Measurements from ENCODE around the gene IQSEC1.
A peak's percentile ranks its signal among the peaks of the same experiment; 100 is the strongest.

The IQSEC1 gene

DNA sequence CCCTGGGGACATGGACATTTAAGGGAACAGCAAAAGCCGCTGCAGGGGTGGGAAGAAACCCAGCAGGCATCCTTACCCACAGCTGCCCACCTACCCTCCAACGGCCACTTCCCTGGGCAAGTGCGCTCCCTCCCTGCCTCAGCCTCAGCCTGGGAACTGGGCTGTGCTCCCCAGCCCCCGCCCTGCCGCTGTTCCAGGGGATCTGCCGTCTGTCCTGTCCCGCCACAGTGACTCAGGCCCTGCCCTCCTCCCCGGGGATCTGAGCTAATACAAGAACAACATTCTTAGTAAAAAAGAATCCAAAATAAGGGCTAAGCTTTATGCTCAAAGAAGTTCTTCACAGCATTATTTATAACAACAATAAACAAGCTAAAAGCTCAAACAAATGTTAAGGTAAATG lies 7.4 kb upstream of the IQSEC1 start:
- no peak overlapping the region for H3K4me3 ChIP-seq (ENCODE audit: low read depth in 1 of 2, low read length in 2 of 2)
- H3K4me1 ChIP-seq (ENCODE audit: control insufficient read depth in 1 of 2, insufficient read depth in 2 of 2, low read length in 2 of 2), result peaks cover 0 to 5% of the 10 kb centered on the region in 2 donors
- peaks cover 3% of the 10 kb centered on the region for H3K27me3 ChIP-seq (ENCODE audit: low read depth, low read length)
- H3K27ac ChIP-seq (ENCODE audit: low read length), result no peak overlapping the region
- no peaks in the 10 kb centered on the region for H3K36me3 ChIP-seq (ENCODE audit: control insufficient read depth in 1 of 2, insufficient read depth in 2 of 2, low read length in 2 of 2)
- H3K9me3 ChIP-seq (ENCODE audit: control insufficient read depth in 1 of 2, low read length in 2 of 2), result no peaks in the 10 kb centered on the region

GRCh38 chr3:13080026-13080425 lies 6.8 kb upstream of the IQSEC1 start:
- no peak overlapping the region for H3K27ac ChIP-seq (ENCODE audit: low read length)
- peaks cover 0 to 5% of the 10 kb centered on the region in 2 donors for H3K4me1 ChIP-seq (ENCODE audit: control insufficient read depth in 1 of 2, insufficient read depth in 2 of 2, low read length in 2 of 2)
- H3K36me3 ChIP-seq (ENCODE audit: control insufficient read depth in 1 of 2, insufficient read depth in 2 of 2, low read length in 2 of 2), result no peaks in the 10 kb centered on the region
- no peak overlapping the region for H3K4me3 ChIP-seq (ENCODE audit: low read depth in 1 of 2, low read length in 2 of 2)
- no peaks in the 10 kb centered on the region for H3K9me3 ChIP-seq (ENCODE audit: control insufficient read depth in 1 of 2, low read length in 2 of 2)
- H3K27me3 ChIP-seq (ENCODE audit: low read depth, low read length), result peaks cover 6% of the 10 kb centered on the region

- Histone ChIP-seq H3K27ac (ENCODE audit: low read length) (no peak overlapping the region), H3K9me3 (ENCODE audit: control insufficient read depth in 1 of 2, low read length in 2 of 2) (no peaks in the 10 kb centered on the region), H3K4me3 (ENCODE audit: low read depth in 1 of 2, low read length in 2 of 2) (no peak overlapping the region), H3K36me3 (ENCODE audit: control insufficient read depth in 1 of 2, insufficient read depth in 2 of 2, low read length in 2 of 2) (no peaks in the 10 kb centered on the region), H3K27me3 (ENCODE audit: low read depth, low read length) (peaks cover 11% of the 10 kb centered on the region), H3K4me1 (ENCODE audit: control insufficient read depth in 1 of 2, insufficient read depth in 2 of 2, low read length in 2 of 2) (peaks cover 0 to 5% of the 10 kb centered on the region in 2 donors)
These were observed 6.3 kb upstream of the IQSEC1 start for GRCh38 chr3:13079510-13079909.

DNA sequence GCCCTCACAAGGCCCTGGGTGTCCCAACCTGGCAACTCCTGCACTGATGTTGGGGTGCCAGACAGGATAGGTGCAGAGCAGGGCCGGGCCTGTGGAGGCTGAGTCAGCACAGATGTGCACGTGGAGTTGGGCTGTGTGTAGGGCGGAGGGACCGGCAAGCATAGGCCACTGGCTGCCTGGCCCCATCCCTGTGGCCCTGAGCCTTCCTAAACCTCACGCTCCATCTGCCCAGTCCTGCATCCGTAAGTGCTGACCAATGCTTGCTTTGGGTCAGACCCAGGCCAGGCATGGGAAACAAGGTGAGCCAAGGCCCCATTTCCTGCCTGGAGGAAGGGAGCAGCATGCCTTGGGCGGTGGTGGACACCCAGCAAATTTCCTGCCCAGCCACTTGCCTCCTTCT lies 5.8 kb upstream of the IQSEC1 start:
- Histone ChIP-seq H3K36me3 (ENCODE audit: control insufficient read depth in 1 of 2, insufficient read depth in 2 of 2, low read length in 2 of 2) (no peaks in the 10 kb centered on the region), H3K4me3 (ENCODE audit: low read depth in 1 of 2, low read length in 2 of 2) (no peak overlapping the region), H3K4me1 (ENCODE audit: control insufficient read depth in 1 of 2, insufficient read depth in 2 of 2, low read length in 2 of 2) (peaks cover 0 to 5% of the 10 kb centered on the region in 2 donors), H3K27ac (ENCODE audit: low read length) (no peak overlapping the region), H3K9me3 (ENCODE audit: control insufficient read depth in 1 of 2, low read length in 2 of 2) (no peaks in the 10 kb centered on the region), H3K27me3 (ENCODE audit: low read depth, low read length) (peaks cover 16% of the 10 kb centered on the region)

- H3K27me3 ChIP-seq (ENCODE audit: low read depth, low read length), result peaks cover 22% of the 10 kb centered on the region
These were observed 5.1 kb upstream of the IQSEC1 start for GRCh38 chr3:13078163-13078905.

DNA sequence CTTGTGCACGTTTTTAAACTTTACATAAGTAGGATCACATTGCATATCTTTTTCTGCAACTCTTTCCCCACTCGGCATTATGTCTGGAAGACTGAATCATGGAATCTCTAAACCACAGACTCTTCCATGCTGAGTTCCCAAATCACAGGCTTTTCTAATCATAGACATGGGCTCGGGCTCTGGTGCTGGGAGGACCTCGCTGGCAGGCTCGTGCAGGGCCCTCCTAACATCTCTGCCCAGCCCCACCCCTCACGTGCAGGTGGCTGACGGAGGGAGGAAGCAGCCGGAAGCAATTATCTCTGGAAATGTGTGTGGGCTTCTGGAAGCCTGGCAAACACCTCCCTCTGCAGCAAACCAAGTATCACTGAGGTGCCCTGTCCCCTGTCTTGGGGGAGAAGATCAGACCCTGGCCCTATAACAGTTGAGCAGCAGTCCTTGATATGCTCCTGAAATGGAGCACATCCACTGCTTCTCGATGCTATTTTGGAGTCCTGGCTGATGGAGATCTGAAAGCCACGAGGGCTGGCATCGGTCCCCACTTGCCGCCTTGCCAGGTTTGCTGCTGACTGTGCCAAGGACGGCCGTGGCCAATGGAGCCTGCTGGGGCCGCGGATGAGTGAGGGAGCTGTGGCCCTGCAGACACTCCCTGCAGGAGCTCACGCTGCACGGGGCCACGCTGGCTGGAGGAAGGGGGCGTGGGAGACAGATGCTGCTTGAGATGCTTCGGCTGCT lies 4.4 kb upstream of the IQSEC1 start:
- Histone ChIP-seq H3K36me3 (ENCODE audit: control insufficient read depth in 1 of 2, insufficient read depth in 2 of 2, low read length in 2 of 2) (no peaks in the 10 kb centered on the region), H3K9me3 (ENCODE audit: control insufficient read depth in 1 of 2, low read length in 2 of 2) (no peaks in the 10 kb centered on the region), H3K4me1 (ENCODE audit: control insufficient read depth in 1 of 2, insufficient read depth in 2 of 2, low read length in 2 of 2) (peaks cover 0 to 20% of the 10 kb centered on the region in 2 donors), H3K27ac (ENCODE audit: low read length) (no peak overlapping the region), H3K27me3 (ENCODE audit: low read depth, low read length) (peaks cover 24% of the 10 kb centered on the region), H3K4me3 (ENCODE audit: low read depth in 1 of 2, low read length in 2 of 2) (no peak overlapping the region)

More at GRCh38 chr3:13078163-13078905, 5.1 kb upstream of the IQSEC1 start:
- H3K36me3 ChIP-seq (ENCODE audit: control insufficient read depth in 1 of 2, insufficient read depth in 2 of 2, low read length in 2 of 2), result no peaks in the 10 kb centered on the region
- no peak overlapping the region for H3K4me3 ChIP-seq (ENCODE audit: low read depth in 1 of 2, low read length in 2 of 2)
- H3K27ac ChIP-seq (ENCODE audit: low read length), result no peak overlapping the region
- H3K9me3 ChIP-seq (ENCODE audit: control insufficient read depth in 1 of 2, low read length in 2 of 2), result no peaks in the 10 kb centered on the region
- H3K4me1 ChIP-seq (ENCODE audit: control insufficient read depth in 1 of 2, insufficient read depth in 2 of 2, low read length in 2 of 2), result peaks cover 0 to 12% of the 10 kb centered on the region in 2 donors

DNA sequence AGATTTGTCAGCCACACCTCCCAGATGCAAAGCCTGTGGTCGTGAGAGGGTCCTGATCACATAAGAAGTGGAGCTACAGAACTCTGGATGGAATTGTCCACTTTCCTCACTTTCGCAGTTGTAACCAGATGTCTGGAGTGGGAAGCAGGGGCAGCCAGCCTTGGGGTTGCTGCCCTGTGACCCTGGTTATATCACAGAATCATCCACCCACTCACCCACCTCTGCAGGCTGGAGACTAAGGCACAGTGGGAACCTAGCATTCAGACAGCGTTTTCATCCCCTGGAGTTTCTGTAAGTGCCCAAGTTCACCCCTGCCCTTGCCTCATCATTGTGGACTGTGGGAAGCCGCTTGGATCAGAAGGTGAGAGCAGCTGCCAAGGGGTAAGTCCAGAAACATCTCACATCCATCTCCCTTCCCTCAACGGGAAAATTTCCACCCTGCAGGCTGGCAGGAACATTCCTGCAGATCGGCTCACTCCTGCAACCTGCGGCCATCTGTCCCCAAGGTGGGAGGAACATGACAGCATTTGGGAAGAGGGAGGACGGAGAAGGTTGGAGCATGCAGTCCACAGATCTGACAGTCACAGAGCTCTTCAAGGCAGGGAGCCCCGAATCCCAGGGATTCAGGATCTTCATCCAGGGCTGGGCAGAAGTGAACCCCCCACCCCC lies 2.9 kb upstream of the IQSEC1 start:
- H3K4me3 ChIP-seq (ENCODE audit: low read depth in 1 of 2, low read length in 2 of 2), result no peak overlapping the region
- no peaks in the 10 kb centered on the region for H3K36me3 ChIP-seq (ENCODE audit: control insufficient read depth in 1 of 2, insufficient read depth in 2 of 2, low read length in 2 of 2)
- H3K27me3 ChIP-seq (ENCODE audit: low read depth, low read length), result peaks cover 27% of the 10 kb centered on the region
- peaks cover 0 to 26% of the 10 kb centered on the region in 2 donors for H3K4me1 ChIP-seq (ENCODE audit: control insufficient read depth in 1 of 2, insufficient read depth in 2 of 2, low read length in 2 of 2)
- H3K27ac ChIP-seq (ENCODE audit: low read length), result no peak overlapping the region
- H3K9me3 ChIP-seq (ENCODE audit: control insufficient read depth in 1 of 2, low read length in 2 of 2), result no peaks in the 10 kb centered on the region

DNA sequence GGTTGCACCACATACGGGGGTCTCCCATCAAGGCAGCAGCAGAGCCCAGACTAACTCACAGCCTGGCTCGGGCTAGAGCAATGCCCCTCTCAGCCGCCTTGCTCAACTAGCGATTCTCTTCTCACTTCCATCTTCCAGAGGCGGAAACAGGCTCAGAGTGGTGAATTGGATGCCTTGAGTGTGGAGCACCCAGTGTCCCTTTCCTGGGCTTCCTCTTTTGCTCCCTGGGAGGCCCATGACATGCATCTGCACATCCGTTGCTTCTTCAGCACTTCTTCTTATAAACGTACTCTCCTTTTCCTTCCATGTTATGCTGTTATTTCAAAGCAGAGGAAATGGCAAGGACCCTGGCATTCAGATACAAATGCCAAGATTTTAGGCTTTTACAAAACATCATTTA lies 2.1 kb upstream of the IQSEC1 start:
- Histone ChIP-seq H3K4me1 (ENCODE audit: control insufficient read depth in 1 of 2, insufficient read depth in 2 of 2, low read length in 2 of 2) (peaks cover 0 to 26% of the 10 kb centered on the region in 2 donors), H3K36me3 (ENCODE audit: control insufficient read depth in 1 of 2, insufficient read depth in 2 of 2, low read length in 2 of 2) (no peaks in the 10 kb centered on the region), H3K27ac (ENCODE audit: low read length) (no peak overlapping the region), H3K9me3 (ENCODE audit: control insufficient read depth in 1 of 2, low read length in 2 of 2) (no peaks in the 10 kb centered on the region), H3K27me3 (ENCODE audit: low read depth, low read length) (peaks cover 27% of the 10 kb centered on the region), H3K4me3 (ENCODE audit: low read depth in 1 of 2, low read length in 2 of 2) (no peak overlapping the region)

GRCh38 chr3:13074006-13074375 lies 762 bp upstream of the IQSEC1 start:
- Histone ChIP-seq H3K4me1 (ENCODE audit: control insufficient read depth in 1 of 2, insufficient read depth in 2 of 2, low read length in 2 of 2) (peaks cover 0 to 26% of the 10 kb centered on the region in 2 donors), H3K27ac (ENCODE audit: low read length) (no peak overlapping the region), H3K27me3 (ENCODE audit: low read depth, low read length) (peaks cover 27% of the 10 kb centered on the region), H3K9me3 (ENCODE audit: control insufficient read depth in 1 of 2, low read length in 2 of 2) (no peaks in the 10 kb centered on the region), H3K4me3 (ENCODE audit: low read depth in 1 of 2, low read length in 2 of 2) (no peak overlapping the region), H3K36me3 (ENCODE audit: control insufficient read depth in 1 of 2, insufficient read depth in 2 of 2, low read length in 2 of 2) (no peaks in the 10 kb centered on the region)

DNA sequence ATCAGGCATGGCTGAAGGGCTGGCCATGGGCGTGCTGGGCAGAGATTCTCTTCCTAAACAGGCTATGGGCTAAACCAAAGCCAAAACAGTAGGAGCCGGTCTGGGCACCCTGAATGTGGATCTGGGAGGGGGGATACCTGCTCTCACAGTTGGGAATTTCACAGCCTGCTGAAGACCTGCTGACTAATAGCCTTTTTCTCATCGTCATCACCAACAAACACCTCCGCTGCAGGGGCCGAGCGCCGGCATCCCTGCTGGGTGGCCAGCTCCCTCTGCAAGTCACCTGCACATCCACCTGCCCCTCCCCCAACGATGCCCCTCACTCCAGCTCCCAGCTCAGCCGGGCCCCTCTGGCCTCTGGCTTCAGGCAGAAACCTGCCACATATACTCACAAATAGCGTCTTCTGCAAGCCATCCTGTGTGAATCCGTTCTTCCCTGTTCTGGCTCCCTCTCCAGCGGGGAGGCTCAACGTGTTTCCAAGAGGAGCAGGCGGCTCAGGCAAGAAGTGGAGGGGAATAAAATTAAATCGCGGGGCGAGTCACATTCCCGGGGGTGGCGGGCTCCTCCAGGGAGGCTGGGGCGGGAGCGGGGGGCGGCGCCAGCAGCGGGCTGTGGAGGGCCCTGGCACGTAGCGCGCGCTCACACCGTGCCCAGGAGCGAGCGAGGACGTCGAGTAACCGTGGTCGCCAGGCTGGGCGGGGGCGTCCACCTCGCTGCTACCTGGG lies 466 bp downstream of the IQSEC1 start:
- Histone ChIP-seq H3K4me1 (ENCODE audit: control insufficient read depth in 1 of 2, insufficient read depth in 2 of 2, low read length in 2 of 2) (peaks cover 0 to 22% of the 10 kb centered on the region in 2 donors), H3K36me3 (ENCODE audit: control insufficient read depth in 1 of 2, insufficient read depth in 2 of 2, low read length in 2 of 2) (no peaks in the 10 kb centered on the region), H3K27ac (ENCODE audit: low read length) (no peak overlapping the region), H3K4me3 (ENCODE audit: low read depth in 1 of 2, low read length in 2 of 2) (peak overlapping the region in 1 of 2 donors; percentile 30), H3K27me3 (ENCODE audit: low read depth, low read length) (peaks cover 27% of the 10 kb centered on the region), H3K9me3 (ENCODE audit: control insufficient read depth in 1 of 2, low read length in 2 of 2) (no peaks in the 10 kb centered on the region)

DNA sequence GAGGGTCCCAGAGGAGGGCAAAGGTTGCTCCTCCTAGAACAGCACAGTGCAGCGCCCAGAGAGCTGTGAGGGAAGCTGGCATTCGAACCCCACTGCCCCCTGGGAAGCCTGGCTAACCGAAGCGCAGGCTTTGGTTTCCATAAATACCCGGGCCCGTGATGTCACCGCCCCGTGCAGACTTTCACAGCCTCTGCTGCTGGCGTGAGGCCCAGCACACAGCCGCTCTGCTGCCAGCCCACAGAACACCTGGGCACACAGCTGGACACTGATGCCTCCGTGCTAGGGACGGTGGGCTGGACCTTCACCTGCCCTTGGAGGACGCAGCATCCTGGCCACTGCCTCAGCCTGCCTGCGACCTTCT lies 1.0 kb downstream of the IQSEC1 start:
- no peaks in the 10 kb centered on the region for H3K36me3 ChIP-seq (ENCODE audit: control insufficient read depth in 1 of 2, insufficient read depth in 2 of 2, low read length in 2 of 2)
- H3K4me1 ChIP-seq (ENCODE audit: control insufficient read depth in 1 of 2, insufficient read depth in 2 of 2, low read length in 2 of 2), result peaks cover 0 to 22% of the 10 kb centered on the region in 2 donors
- no peak overlapping the region for H3K4me3 ChIP-seq (ENCODE audit: low read depth in 1 of 2, low read length in 2 of 2)
- H3K9me3 ChIP-seq (ENCODE audit: control insufficient read depth in 1 of 2, low read length in 2 of 2), result no peaks in the 10 kb centered on the region
- H3K27ac ChIP-seq (ENCODE audit: low read length), result no peak overlapping the region
- H3K27me3 ChIP-seq (ENCODE audit: low read depth, low read length), result peaks cover 27% of the 10 kb centered on the region
